Keratinocyte (primary cell): ENCODE results near the gene SCARF2.

Experiments
- CTCF ChIP-seq, 3 experiments: IDR thresholded peaks in 1 of 3; conservative IDR thresholded peaks in 1 of 3; optimal IDR thresholded peaks in 1 of 3; 2 replicates in 2 of 3; 3 replicates in 1 of 3; pipeline versions ENCODE3 to v1.5.1; 2011; ENCODE audit warnings: low read length in 3 of 3, mild to moderate bottlenecking in 3 of 3, moderate library complexity in 2 of 3, control low read depth in 1 of 3, inconsistent platforms in 1 of 3; ENCODE audit not compliant: insufficient read depth in 2 of 3; ENCODE audit errors: extremely low read depth in 1 of 3
- EZH2 ChIP-seq: IDR thresholded peaks from one replicate; pipeline ENCODE4 v1.6.1; 2012; ENCODE audit warnings: inconsistent platforms, mild to moderate bottlenecking, low read length, moderate library complexity

- TF ChIP-seq CTCF (optimal IDR thresholded peaks at IDR 0.05 in 1 of 3, IDR thresholded peaks at IDR 0.05 in 1 of 3, conservative IDR thresholded peaks at IDR 0.05 in 1 of 3; ENCODE audit: extremely low read depth in 1 of 3, insufficient read depth in 2 of 3, low read length in 3 of 3): no peak
- TF ChIP-seq EZH2: no peak
These were observed 34.5 kb downstream of the SCARF2 start for GRCh38 chr22:20402960-20403778.
